Peyer's patch (tissue), 4 donors: ENCODE measurements around the gene RNF149.

Experiments used
- POLR2A ChIP-seq, 2 donors: fragments of 450-650 bp; IDR thresholded peaks; one replicate each; pipeline ENCODE4 v1.5.1; 2017; ENCODE audit warnings: antibody characterized with exemption in 2 of 2, mild to moderate bottlenecking in 2 of 2, moderate library complexity in 2 of 2
- TF ChIP-seq, protein P1 (sequence below), 6 experiments: fragments of 450-650 bp in 4 of 6; fragments of 200-600 bp in 2 of 6; sonication (generic) in 1 of 6; IDR thresholded peaks; one replicate each; pipeline ENCODE4 v1.5.1; 2017 to 2019; ENCODE audit warnings: antibody characterized with exemption in 6 of 6, mild to moderate bottlenecking in 3 of 6, moderate library complexity in 1 of 6

DNA sequence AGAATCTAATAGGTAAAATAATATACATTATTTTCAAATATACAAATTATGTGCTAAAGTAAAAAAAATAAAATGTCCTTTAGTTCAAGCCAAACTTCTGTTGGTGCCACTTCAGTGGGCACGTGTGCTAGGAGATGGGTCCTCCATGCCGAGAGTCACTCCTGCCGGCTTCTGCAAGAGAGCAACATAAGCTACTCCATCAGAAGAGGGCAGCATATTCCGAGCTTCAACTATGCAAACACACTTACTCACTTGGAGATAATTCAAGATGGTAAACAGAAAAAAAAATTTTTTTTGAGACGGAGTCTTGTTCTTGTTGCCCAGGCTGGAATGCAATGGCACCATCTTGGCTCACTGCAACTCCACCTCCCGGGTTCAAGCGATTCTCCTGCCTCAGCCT lies 31.4 kb downstream of the RNF149 start:
- TF ChIP-seq POLR2A (IDR thresholded peaks at IDR 0.05) = no peak
- TF ChIP-seq, protein P1, sequence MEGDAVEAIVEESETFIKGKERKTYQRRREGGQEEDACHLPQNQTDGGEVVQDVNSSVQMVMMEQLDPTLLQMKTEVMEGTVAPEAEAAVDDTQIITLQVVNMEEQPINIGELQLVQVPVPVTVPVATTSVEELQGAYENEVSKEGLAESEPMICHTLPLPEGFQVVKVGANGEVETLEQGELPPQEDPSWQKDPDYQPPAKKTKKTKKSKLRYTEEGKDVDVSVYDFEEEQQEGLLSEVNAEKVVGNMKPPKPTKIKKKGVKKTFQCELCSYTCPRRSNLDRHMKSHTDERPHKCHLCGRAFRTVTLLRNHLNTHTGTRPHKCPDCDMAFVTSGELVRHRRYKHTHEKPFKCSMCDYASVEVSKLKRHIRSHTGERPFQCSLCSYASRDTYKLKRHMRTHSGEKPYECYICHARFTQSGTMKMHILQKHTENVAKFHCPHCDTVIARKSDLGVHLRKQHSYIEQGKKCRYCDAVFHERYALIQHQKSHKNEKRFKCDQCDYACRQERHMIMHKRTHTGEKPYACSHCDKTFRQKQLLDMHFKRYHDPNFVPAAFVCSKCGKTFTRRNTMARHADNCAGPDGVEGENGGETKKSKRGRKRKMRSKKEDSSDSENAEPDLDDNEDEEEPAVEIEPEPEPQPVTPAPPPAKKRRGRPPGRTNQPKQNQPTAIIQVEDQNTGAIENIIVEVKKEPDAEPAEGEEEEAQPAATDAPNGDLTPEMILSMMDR (IDR thresholded peaks at IDR 0.05) = peak in 1 of 6 experiments; percentile 19
